ENCODE measurements around the gene PCDHGB5.

The PCDHGB5 gene

GRCh38 chr5:141356950-141357349, 40.8 kb upstream of the PCDHGB5 start:
- H3K4me3 ChIP-seq (ENCODE audit: low read depth, low read length) = no peak overlapping the region
- DNase-seq (ENCODE audit: low read depth) = no peak
- in situ Hi-C loops (cut with HindIII; ENCODE audit: low sequenced_read_pairs) = no loop called here
- TF ChIP-seq CTCF (IDR thresholded peaks at IDR 0.05; ENCODE audit: low read depth, low read length, missing control alignments) = no peak

GRCh38 chr5:141359790-141360426, 37.8 kb upstream of the PCDHGB5 start, which contains the start of gene PCDHGB2:
TSS of gene PCDHGB2 (plus strand) at chr5:141359994. CDS start at chr5:141360136, 142 bp downstream.
- no peak for DNase-seq (ENCODE audit: low read depth)
- H3K4me3 ChIP-seq (ENCODE audit: low read depth, low read length) = peak within 1 kb of the TSS; percentile 22
- in situ Hi-C loops (cut with HindIII; ENCODE audit: low sequenced_read_pairs) = no loop called here
- TF ChIP-seq CTCF (IDR thresholded peaks at IDR 0.05; ENCODE audit: low read depth, low read length, missing control alignments) = peak; percentile 37

- DNase-seq (ENCODE audit: low read depth) = no peak
- TF ChIP-seq CTCF (IDR thresholded peaks at IDR 0.05; ENCODE audit: low read depth, low read length, missing control alignments) = no peak
- in situ Hi-C loops (cut with HindIII; ENCODE audit: low sequenced_read_pairs) = no loop called here
- no peak overlapping the region for H3K4me3 ChIP-seq (ENCODE audit: low read depth, low read length)
Observed at GRCh38 chr5:141360685-141361084, 37.1 kb upstream of the PCDHGB5 start.

GRCh38 chr5:141362719-141363118, 35.0 kb upstream of the PCDHGB5 start:
- no peak for TF ChIP-seq CTCF (IDR thresholded peaks at IDR 0.05; ENCODE audit: low read depth, low read length, missing control alignments)
- no peak for DNase-seq (ENCODE audit: low read depth)
- in situ Hi-C loops (cut with HindIII; ENCODE audit: low sequenced_read_pairs) = no loop called here
- no peak overlapping the region for H3K4me3 ChIP-seq (ENCODE audit: low read depth, low read length)

- H3K4me3 ChIP-seq (ENCODE audit: low read depth, low read length) = peak within 1 kb of the TSS; percentile 20
- TF ChIP-seq CTCF (IDR thresholded peaks at IDR 0.05; ENCODE audit: low read depth, low read length, missing control alignments) = peak; percentile 12
- DNase-seq (ENCODE audit: low read depth) = no peak
- in situ Hi-C loops (cut with HindIII; ENCODE audit: low sequenced_read_pairs) = no loop called here
Observed at GRCh38 chr5:141363952-141364660, 33.6 kb upstream of the PCDHGB5 start, which contains the start of gene PCDHGA5. TSS of gene PCDHGA5 (plus strand) at chr5:141364162. CDS start at chr5:141364331, 169 bp downstream.

- no peak for TF ChIP-seq CTCF (IDR thresholded peaks at IDR 0.05; ENCODE audit: low read depth, low read length, missing control alignments)
- H3K4me3 ChIP-seq (ENCODE audit: low read depth, low read length) = no peak overlapping the region
- in situ Hi-C loops (cut with HindIII; ENCODE audit: low sequenced_read_pairs) = no loop called here
- DNase-seq (ENCODE audit: low read depth) = no peak
Observed at GRCh38 chr5:141366016-141366896, 31.5 kb upstream of the PCDHGB5 start.

All from astrocyte of the cerebellum (primary cell).